ENCODE results near the gene TCERG1L.

Gene TCERG1L

GRCh38 chr10:131093795-131094366 lies 217.6 kb downstream of the TCERG1L start:
- no peak for DNase-seq

GRCh38 chr10:131093346-131093745 lies 218.2 kb downstream of the TCERG1L start:
- DNase-seq, result no peak

- DNase-seq, result no peak
Observed at GRCh38 chr10:131092876-131093275, 218.6 kb downstream of the TCERG1L start.

GRCh38 chr10:131092386-131092785 lies 219.1 kb downstream of the TCERG1L start:
- no peak for DNase-seq

- DNase-seq, result no peak
Observed at GRCh38 chr10:131091682-131092081, 219.8 kb downstream of the TCERG1L start.

GRCh38 chr10:131090761-131091661 lies 220.5 kb downstream of the TCERG1L start:
- DNase-seq, result no peak

- no peak for DNase-seq
Observed at GRCh38 chr10:131089861-131090260, 221.7 kb downstream of the TCERG1L start.

GRCh38 chr10:131089150-131089549 lies 222.4 kb downstream of the TCERG1L start:
- DNase-seq, result no peak

- DNase-seq, result no peak
Observed at GRCh38 chr10:131088619-131089018, 222.9 kb downstream of the TCERG1L start.

GRCh38 chr10:131087464-131088215 lies 223.9 kb downstream of the TCERG1L start:
- no peak for DNase-seq

GRCh38 chr10:131086511-131086910 lies 225.0 kb downstream of the TCERG1L start:
- DNase-seq, result no peak

GRCh38 chr10:131086094-131086493 lies 225.4 kb downstream of the TCERG1L start:
- DNase-seq, result no peak

GRCh38 chr10:131085091-131085860 lies 226.2 kb downstream of the TCERG1L start:
- DNase-seq, result no peak

- DNase-seq, result no peak
Observed at GRCh38 chr10:131084791-131085090, 226.8 kb downstream of the TCERG1L start.

- DNase-seq, result no peak
Observed at GRCh38 chr10:131083915-131084790, 227.4 kb downstream of the TCERG1L start.

GRCh38 chr10:131082991-131083481 lies 228.5 kb downstream of the TCERG1L start:
- DNase-seq, result no peak

- DNase-seq, result no peak
Observed at GRCh38 chr10:131082201-131082850, 229.2 kb downstream of the TCERG1L start.

- no peak for DNase-seq
Observed at GRCh38 chr10:131081786-131082185, 229.7 kb downstream of the TCERG1L start.

- DNase-seq, result no peak
Observed at GRCh38 chr10:131081376-131081775, 230.1 kb downstream of the TCERG1L start.

GRCh38 chr10:131080571-131080970 lies 230.9 kb downstream of the TCERG1L start:
- no peak for DNase-seq

GRCh38 chr10:131079314-131079713 lies 232.2 kb downstream of the TCERG1L start:
- DNase-seq, result no peak

All from bone marrow (tissue), 2 donors.